GM12864 (cell line): ENCODE data around the gene TPPP2.
A peak's percentile ranks its signal among the peaks of the same experiment; 100 is the strongest.

Experiments
- DNase-seq: peaks from one replicate; pipeline ENCODE4 v3.0.0-alpha.2; 2011; ENCODE audit warnings: low read depth
- H3K4me3 ChIP-seq: 2 replicates; pipeline ENCODE4 v1.5.1; 2011; ENCODE audit warnings: mild to moderate bottlenecking, low read depth, low read length, control low read depth
- TF ChIP-seq, protein P1 (sequence below): IDR thresholded peaks from 2 replicates; pipeline ENCODE4 v1.5.1; 2011; ENCODE audit warnings: low read depth, mild to moderate bottlenecking, moderate library complexity, low read length, control low read depth, inconsistent platforms; ENCODE audit errors: missing control alignments

Gene TPPP2

DNA sequence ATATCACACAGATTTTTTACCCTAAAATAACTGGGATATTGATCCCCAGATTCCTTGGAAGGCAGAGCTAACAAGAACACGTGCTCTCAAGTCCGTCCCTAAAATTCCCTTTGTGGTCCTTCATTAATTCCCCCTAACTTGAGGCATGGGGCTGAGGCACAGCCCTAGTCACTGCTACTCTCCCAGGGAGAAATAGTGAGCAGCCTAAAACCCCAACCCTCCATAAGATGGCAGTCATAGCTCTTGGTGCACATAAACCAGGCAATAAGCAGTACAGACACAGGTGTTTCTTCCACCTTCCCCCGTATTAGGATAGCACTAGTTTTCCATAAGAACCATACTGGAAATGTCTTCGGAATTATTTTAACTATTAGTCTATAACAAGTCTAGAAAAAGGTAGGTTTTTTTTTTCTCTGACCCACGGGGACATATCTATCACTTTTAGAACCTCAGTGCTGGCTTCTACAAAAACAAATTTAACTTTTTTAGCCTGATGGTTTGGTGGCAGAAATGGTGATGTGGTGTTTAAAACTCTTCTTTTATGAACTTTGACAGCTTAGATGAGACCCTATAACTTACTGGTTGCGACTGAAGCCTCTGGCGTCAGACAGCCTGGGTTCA, 37.0 kb downstream of the TPPP2 start:
- no peak overlapping the region for H3K4me3 ChIP-seq
- TF ChIP-seq, protein P1, sequence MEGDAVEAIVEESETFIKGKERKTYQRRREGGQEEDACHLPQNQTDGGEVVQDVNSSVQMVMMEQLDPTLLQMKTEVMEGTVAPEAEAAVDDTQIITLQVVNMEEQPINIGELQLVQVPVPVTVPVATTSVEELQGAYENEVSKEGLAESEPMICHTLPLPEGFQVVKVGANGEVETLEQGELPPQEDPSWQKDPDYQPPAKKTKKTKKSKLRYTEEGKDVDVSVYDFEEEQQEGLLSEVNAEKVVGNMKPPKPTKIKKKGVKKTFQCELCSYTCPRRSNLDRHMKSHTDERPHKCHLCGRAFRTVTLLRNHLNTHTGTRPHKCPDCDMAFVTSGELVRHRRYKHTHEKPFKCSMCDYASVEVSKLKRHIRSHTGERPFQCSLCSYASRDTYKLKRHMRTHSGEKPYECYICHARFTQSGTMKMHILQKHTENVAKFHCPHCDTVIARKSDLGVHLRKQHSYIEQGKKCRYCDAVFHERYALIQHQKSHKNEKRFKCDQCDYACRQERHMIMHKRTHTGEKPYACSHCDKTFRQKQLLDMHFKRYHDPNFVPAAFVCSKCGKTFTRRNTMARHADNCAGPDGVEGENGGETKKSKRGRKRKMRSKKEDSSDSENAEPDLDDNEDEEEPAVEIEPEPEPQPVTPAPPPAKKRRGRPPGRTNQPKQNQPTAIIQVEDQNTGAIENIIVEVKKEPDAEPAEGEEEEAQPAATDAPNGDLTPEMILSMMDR, result peak; percentile 43
- no peak for DNase-seq

DNA sequence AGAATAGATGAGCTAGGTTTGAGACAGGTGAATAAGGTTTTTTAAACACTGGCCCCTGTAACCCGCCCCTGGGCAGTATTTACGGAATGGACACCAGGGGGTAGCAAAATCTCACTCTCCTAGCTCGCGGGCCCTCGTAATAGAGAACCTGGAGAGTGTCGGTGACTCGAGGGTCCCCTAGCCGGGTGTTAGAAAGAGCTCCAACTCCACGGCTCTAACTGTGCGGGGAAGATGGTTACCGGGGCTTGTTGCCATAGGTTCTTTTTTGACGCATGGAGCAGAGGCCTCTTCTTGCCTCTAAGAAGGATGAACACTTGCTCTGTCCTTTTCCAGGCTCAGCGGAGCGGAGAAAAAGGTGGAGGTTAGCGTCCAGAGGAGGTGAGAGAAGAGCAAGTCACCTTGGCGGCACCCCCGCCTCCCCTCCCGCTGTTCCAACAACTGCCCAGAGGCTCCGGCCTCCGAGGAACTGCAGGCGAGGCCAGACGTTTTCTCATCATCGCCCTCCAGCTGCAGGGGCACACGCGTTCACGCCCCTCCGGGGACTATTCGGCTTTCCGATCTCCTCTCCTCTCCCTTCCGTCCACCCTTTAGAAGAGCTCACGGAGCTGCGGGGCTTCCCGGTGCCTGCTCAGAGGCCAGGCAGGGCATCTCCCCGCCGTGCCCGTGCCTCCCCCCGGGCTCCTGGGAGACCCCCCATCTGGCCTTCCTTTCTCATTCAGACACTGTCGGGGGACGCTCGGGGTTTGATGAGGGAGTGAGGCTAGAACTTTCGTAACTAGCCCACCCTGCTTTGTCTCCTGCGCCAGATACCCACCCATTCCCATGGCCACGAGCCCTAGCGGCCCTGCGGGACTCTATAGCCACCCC, 38.7 kb downstream of the TPPP2 start:
- TF ChIP-seq, protein P1, result peak; percentile 34
- DNase-seq, result no peak
- H3K4me3 ChIP-seq, result no peak overlapping the region

DNA sequence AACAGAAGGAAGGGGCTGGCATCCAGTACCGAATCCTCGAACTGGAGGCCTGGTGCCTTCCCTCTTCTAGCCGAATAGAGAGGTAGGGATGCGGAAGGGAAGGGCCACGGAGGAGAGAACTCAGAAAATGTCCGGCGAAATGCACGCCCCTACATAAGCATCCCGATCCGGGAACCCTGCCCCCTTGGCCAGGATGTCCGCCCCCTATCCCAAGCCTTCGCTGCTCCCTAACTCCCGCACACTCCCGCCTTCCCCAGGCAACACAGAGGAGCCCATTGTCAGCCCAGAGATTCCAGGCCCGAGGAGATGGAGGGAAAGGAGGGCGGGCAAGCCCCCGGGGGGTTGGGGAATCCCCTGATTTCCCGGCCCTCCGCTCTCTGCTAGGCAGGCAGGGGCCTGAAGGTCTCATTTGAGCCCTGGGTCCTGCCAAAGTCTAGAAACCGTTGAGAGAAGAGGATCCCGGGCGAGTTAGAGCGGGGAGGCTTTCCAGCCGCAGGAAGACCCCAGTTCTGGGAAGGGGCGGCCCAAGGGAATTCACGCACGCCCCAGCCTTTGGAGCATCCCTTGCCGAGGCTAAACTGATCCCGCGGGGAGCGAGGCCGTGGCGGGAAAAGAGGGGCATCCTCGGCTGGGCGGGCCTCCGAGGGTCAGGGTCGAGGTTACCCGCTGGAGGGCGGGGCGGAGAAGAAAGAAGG, 39.5 kb downstream of the TPPP2 start:
- TF ChIP-seq, protein P1, result no peak
- DNase-seq, result no peak
- no peak overlapping the region for H3K4me3 ChIP-seq

DNA sequence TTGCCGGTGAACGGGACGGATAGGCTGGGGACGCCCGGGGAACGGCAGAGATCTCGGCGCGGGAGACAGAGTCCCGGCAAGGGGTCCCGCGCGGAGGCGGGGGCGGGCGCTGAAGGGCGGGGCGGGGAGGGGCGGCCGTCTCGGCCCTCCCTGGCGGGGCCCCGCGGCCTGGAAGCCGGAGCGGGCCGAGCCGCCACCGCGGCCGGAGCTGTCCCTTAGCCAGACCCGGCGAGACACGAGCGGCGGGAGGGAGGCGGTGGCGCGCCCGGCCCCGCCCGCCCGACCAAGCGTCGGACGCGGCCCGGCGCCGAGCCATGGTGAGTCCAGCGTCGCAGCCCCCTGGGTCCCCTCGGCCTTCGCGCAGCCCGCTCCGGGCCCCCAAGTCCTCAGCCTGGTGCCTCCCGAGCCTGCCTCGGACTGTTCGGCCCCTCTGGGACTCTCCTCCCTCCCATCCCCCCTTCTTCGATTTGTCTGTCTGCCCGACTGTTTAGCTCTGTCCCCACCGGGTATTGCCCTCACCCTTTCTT, 40.1 kb downstream of the TPPP2 start, which contains the start of gene ARHGEF40:
Gene ARHGEF40 (plus strand): TSS at position 222 of the 527 bp plus-strand sequence. CDS start 93 bp downstream, at position 315.
- TF ChIP-seq, protein P1, result no peak
- DNase-seq, result no peak
- peak within 1 kb of the TSS; percentile 37 for H3K4me3 ChIP-seq

DNA sequence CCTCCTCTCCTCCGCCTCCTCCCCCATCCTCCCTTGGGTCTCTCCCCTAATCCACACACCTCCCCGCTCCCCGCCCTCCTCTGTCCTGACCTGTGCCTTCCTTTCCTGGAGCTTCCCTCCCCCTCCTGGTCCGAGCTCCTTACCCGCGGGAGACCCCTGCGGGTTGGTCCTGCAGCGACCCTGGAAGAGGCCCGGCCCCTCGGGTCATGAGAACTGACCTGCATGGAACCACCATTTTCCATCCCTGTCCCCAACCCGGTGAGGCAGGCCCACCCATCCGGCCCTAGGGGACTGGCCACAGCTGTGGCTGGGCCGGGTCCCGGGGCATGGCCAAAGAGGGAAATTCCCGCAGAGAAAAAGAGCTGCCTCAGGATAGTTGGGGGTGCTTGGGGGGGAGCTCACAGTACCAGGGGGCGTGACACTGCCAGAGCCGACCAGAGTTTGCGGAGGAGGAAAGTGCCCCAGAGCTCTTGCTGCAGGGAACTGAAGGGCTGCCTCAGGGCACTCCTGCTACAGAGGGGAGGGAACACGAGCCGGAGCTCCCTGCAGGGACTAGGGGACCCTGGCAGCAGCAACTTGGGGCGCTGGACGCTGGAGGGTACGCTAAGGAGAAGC, 40.7 kb downstream of the TPPP2 start:
- H3K4me3 ChIP-seq, result peak overlapping the region; percentile 27
- TF ChIP-seq, protein P1, result no peak
- DNase-seq, result no peak

DNA sequence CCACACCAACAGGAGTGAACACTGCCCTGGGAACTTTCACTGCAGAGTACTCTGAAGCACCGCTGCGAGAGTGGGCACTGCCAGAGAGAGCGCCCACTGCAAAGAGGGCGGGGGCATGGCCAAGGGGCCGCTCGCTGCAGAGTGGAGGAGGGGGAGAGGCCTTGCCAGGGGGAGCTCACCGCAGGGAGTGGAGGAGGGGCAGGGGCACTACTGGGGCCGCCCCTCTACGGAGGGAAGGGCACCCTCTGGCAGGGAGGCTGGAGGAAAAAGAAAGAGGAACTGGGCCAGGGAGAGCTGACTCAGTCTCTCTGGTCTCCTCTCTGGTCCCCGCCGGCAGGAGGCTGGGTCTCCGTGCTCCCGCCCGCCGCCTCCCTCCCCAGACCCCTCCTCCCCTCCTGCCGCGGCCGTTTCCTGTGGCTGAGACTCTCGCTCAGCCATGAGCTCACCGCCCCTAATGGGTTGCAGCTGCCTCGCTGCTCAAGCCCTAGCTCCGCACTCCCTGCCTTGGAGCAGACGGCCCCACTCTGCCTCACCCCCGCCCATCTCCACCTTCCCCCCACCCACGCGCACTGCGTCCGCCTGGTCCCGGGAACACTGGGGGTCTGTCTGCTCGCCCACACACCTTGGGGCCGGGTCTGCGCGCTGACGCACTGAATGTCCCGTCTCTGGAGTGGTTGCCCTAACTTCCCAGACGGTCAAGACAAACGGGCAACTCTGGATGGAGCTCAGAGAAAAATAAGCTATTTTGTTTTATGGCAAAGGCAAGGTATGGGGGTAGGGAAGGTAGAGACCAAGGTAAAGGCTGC, 41.4 kb downstream of the TPPP2 start:
- peak; percentile 35 for DNase-seq
- TF ChIP-seq, protein P1, result no peak
- H3K4me3 ChIP-seq, result peak overlapping the region; percentile 37
